ENCODE data around the gene AGAP1.

AGAP1 gene

DNA sequence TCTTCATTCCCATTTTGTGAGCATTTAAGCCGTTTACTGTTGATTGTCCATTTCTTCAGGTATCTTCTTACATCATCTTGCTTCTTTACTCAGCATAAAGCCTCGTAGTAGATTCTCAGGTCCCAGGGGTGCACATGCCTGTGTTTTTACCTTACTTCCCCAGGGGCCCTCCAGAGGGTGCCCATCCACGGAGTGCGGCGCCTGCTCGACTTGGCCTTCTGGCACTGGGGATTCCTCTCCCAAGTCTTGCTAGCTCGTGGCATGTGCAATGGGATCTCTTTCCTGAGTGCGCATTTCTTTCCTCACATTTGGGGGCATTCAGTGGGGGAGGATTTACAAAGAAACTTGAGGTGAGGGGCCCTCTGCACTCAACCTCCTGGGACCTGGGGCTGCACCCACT is 148.1 kb downstream of the AGAP1 start:
- DNase-seq = no peak

DNA sequence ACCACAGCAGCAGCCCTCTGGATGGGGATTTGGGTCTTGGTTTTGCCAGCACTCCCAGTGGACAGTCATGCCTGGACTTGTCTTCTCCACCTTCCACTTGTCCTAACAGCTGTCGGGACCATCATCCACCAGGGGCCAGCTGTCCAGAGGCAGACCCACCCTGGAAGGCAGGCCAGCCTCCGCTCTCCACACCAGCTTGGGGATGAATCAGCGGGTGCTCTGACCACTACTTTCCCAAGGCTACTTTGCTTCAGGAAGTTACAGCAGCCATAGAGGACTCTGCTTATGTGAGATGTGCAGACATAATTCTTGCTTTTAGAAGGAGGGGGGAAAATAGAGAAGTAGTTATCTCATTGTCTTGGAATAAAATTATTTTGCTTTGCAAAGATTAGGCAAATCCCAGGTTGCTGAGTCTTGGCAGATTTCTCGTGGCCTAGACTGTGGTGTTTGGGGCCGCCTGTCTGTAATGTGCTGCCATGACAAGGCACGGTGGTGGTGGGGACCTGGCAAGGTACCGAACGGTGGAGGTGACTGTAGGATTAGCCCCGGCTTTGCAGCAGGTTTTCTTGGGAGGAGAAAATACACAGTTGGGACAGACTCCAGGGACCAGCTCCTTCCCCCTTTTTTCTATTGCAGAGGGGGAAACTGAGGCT is 148.7 kb downstream of the AGAP1 start:
- no peak for DNase-seq

DNA sequence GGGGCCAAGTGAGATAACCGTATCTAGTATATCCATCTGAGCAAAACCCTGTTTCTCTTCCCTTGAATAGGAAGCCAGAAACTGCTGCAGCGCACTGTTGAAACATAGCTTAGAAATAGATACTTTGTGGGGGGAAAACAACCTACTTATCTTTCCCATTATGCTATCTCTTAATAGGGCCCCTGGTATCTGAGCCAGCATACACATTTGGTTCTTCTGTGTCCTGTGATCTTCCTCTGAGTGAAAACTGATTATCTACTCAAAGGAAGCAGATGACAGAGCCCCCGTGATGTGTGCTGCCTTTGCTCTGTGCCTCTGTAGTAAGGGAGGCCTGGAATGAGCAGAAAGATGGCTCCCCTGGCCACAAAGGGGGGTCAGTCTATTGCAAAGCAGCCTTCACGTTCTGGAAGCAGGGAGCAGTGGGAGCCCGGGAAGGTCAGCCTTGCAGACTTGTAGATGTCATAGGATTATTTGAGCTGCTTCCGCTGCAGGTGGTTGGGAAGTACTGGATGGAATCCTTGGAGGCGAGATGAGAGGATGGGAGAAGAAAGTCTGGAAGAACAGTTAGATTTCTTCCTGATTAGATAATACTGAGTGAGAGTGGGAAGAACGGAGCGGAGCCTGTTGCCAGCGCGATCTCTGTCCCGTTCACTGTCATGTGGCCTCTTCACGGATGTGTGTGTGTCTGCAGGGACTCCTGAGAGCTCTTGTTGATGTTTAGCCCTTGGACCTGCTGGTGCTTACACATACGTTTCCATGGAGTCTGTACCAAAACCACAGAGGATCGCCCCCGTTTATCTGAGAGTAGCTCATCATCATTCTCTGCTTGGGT is 150.1 kb downstream of the AGAP1 start:
- no peak for DNase-seq

DNA sequence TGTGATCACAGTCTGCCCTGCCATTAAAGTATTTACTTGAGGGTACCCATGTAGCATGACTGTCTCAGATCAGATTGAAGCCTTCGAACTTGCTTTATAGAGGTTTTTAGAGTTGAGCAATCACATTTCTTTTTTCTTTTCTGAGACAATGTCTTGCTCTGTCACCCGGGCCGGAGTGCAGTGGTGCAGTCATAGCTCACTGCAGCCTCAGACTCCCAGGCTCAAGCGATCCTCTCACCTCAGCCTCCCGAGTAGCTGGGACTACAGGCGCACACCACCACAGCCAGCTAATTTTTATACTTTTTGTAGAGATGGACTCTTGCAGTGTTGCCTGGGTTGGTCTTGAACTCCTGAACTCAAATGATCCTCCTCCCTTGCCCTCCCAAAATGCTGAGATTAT is 153.4 kb downstream of the AGAP1 start:
- DNase-seq = no peak

DNA sequence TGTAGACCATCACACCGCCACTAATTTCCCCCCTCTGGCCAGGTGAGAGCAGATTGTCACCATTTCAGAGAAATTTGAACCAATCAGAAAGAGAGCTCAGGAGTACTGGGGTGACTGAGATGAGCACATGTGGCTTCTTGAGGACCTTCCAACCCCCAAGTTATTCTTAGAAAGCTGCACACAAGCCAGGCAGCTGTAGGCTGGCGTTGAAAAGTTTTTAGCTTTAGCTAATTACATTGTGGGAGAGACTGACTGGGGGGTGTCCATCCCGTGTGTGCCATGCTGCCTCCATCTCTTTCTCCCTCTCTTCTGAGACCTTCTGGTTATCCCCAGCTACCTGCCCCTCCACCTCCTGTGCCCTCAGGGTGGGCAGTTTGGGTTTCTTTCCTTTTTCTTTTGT is 154.0 kb downstream of the AGAP1 start:
- no peak for DNase-seq

DNA sequence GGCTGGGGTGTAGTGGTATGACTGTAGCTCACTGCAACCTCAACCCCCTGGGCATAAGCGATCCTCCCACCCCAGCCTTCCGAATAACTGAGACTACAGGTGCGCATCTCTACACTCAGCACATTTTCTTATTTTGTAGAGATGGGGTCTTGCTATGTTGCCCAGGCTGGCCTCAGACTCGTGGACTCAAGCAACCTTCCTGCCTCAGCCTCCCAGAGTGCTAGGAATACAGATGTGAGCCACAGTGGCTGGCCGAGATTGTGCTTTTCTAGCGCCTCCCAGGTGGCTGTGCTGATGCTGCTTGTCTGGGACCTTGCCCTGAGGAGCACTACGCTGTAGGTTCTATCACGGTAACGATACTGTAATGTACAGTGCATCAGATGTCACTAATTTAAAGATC is 155.6 kb downstream of the AGAP1 start:
- DNase-seq = no peak

DNA sequence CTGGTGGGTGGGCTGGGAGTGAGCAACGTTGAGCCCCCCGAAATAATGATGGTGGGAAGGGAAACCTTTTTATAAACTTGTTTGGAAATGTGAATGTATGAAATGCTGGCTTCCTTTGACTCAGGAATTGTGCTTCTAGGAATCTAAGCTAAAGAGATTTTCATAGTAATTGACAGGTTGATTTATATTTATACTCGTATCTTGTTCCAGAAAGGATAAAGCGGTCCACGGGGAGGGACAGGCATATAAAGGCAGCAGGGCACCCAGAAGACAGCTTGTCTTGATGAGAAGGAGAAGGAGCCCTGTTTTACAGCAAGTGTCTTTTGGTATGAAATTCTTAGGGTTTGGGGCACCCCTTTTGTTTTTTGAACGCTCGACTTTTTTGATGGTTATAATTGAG is 157.8 kb downstream of the AGAP1 start:
- no peak for DNase-seq

DNA sequence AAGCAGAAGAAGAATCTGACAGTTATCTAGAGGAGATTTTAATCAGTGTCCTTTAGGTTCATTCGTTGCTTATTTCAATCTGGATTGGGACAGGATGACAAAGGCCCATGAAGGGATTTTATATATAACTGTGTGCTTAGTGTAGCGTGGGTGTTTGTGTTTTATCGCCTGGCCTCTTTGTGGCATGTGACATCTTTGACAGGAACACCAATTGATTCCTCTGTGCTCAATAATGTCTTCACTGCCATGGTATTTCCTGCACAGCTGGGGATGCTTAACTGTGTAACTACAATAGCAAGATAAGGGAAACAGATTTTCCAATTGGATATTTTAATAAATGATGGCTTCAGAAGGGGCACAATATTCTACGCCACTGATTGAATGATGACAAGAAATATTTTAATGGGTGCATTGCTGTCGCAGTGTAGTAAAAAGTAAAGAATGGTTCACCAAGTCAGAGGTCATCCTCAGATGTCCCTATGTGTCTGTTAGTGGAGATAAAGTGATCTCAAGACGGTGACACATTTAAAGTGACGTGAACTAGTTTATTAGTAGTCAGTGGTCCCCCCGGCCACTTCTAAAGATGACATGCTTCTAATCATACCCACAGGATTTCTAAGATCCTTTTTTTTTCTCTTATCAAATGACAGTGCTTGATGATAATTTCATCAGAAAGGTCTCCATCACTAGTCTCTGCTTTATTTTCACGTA is 160.4 kb downstream of the AGAP1 start:
- no peak for DNase-seq

DNA sequence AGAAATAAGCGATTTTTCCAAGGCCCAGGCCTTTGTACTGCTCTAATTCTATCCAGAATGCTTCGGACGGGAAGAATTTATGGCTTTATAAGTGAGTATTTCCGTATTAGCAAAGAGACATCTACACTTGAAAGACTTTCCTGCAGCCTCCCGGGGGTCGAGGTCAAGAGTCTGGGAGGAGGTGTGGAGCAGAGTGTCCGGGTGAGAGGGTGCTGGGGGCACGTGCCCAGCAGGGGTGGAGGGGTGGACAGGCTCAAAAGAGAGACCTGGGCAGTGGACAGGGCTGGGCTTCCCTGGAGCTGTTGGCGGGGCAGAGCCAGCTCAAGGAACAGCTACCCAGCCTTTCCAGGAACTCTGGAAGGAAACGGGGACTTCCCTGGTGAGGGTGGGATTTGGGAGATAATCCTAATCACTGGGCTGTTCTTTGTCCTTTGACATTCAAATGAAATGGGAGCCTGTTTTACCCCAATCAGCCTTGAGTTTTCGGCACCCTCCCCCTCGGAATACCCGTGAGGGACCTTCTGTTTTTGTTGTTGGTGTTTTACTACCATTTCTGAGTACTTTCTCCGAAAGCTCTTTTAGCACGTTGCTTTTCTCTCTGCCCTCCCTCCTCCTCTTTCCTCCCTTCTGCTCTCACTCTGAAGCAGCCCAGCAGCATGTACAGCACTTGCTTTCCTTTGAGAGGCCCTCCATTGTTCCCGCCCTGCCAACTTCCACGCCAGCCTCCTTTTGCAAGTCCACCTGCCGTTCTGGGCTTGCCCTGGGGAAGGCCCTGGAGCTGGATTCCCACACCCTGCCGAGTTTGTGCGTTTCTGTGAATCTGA is 164.7 kb downstream of the AGAP1 start:
- no peak for DNase-seq

DNA sequence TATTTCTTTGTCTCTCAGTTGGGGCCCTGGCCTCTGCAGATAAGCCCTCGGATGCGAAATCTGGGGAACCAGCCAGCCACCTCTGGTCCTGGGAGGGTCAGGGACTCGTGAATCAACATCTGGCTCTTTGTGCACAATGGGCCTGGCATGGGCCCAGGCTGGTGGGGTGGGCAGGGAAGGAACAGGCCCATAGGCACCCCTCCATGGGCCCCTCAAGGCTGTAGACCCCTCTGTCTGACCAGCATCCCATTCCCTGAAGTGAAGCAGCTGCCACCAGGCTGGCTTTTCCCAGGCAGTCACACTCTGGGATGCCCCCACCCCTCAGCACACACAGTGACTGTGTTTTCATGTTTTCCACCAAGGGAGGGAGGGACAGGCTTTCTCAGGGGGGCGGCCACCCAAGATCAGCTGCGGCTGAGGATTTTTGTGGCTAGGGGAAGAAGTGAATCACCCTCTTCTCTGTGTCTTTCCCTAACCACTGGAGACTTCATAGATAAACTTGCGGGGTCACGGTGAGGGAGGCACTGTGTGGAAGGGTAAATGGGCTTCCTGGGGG is 166.0 kb downstream of the AGAP1 start:
- no peak for DNase-seq

DNA sequence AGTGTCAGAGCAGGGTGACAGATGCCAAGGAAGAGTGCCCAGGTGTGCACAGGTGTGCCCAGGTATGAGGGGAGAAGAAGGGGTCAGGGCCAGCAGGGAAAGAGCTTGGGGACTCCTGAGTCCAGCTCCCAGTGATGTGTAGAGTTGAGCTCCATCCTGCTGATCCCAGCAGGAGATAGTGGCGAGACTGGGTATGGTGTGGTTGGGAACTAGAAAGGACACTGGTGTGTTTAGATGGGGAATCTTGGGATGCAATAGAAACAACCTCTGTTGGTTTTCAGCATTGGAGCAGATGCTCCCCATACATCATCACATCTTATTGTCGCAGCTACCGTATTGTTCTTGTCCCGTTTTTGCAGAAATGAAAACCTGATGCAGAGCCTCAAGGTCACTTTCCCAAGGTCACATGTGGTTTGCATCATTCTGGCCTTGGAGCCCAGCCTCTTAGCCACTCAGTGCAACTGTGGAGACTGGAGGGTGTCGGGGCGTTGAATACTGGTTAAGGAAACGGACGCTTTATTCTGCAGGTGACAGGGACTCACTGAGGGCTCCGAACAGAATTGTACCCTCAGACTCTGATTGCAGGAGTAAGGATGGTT is 166.7 kb downstream of the AGAP1 start:
- no peak for DNase-seq

DNA sequence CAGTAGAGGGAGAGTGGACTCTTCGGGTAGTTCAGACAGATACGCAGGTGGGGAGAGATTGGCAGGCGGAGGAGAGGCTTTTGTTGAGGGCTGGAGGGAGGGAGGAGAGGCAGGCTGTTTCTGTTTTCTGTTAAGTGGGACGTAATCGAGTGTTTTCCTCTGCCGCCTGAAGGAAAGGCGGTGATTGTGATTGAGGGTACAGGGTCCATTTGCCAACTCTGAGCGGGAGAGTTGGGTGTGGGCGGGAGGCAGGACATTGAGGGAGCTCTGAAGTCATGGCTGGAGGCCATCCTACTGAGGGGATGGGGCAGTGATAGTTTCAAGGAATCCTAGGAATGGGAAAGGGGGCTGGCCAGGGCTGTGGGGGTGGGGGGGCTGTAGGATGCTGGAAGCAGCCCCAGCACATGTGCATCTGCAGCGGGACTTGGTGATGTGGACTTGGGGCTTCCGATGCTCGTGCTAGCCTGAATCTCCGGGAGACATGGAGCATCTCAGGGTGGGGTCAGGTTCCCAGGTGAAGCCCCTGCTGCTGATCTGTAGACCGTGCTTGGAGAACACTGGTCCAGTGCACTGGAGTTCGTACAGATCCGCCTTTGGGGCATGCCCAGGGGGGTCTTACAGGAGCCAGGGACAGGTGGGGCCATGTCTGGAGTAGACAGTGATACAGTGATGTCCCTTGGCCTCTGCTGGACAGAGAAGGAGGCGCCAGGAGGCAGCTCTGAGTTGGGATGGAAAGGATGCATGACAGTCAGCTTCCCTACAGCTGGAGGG is 167.5 kb downstream of the AGAP1 start:
- DNase-seq = no peak

DNA sequence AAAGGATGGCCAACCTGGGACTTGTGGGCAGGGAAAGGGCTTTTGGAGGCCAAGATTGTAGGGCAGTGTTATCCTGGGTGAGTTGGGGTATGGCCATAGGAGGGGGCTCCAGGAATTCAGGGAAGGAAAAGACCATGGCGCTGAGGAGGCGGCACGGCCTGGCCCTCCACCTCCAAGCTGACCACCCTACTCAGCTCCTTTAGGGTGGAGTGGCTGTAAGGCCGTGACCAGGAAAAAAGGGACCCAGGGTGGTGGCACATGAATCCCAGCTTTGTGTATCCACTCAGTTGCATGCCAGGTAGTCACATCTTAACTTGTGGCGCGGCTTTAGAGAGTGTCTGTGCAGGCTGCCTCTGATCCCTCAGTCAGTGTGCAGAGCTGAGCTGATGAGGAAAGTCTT is 168.1 kb downstream of the AGAP1 start:
- no peak for DNase-seq

DNA sequence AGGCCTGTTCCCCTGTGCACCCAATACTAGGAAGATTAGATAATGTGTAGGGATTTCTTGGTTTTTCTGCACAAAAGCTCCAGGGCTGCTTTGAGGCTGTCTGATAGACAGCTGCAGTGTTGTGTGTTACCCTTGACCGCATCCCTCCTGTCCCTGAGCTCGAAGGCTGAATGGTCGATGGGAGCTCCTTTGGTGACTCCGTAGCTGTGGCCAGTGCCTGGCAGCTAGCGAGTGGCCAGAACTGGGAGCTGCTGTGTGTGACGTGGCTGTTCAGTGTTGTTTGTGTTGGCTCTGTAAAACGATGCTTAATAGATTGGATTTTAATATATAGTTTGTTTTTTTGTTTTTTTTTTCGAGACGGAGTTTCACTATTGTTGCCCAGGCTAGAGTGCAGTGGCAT is 170.0 kb downstream of the AGAP1 start:
- no peak for DNase-seq

DNA sequence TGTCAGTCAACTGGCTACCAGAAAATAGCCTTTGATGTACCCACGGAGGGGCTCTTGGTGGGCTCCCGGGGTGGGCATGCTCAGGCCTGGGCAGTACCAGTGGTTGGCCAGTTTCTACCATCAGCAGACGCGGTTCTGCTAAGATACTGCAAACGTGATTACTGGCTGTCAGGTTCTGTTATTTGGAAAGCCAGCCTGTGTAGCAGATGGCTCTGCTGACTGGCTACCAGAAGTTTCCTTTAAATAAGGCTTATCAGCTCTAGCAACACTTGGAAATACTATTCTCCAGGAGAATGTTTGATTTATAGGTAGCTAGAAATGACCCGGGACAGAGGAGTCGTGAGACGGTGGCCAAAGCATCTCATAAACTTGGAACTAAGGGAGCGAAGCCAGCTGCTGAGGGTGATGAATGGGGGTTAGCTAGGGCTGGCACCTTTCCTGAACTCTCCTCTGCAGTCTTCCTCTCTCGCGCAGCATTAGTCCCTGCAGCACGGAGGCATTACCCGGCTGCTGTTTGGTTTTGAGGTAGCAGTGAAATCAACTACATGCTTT is 171.9 kb downstream of the AGAP1 start:
- DNase-seq = no peak

DNA sequence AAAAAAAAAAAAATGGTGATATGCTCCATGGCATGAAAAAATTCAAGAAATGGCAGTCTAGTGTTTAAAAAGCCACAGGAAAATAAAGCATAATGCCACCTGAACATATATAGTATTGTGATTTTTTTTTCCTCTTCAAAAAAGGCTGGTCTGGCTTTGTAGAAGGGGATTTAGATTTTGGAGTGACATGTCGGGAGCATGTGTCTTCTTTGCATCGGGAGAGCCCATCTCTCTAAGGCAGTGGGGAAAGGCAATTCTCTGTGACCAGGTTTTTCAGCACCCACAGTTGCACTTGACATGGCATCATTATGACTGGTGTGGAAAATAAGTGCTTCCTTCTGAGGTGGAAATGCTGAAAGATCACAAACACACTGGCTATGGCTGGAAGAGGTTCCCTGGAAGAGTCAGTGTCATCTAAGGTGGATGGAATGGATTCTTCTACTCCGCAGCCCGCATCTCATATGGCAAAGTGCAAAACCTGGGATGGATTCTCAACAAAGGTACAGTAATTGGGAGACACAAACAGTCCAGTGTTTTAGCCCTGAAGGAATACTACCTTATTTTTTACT is 172.5 kb downstream of the AGAP1 start:
- DNase-seq = peak; percentile 9

DNA sequence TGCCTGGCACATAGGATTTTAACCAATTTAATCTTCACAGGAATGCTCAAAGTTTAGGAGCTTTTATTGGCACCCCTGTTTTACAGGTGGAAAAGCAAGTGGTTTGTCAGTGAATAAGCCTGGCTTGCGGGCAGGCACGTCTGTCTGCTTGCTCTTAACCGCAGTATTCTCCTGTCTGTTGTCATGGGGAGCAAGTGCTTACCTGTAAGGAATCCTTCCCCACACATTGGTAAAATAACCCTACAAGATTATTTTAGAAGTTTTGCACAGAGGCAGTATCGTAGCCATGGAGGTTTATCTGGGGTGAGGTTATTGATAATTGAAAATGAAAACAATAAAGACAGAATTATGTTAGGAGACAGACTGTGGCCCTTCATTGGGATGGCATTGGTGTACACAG is 174.9 kb downstream of the AGAP1 start:
- DNase-seq = no peak

DNA sequence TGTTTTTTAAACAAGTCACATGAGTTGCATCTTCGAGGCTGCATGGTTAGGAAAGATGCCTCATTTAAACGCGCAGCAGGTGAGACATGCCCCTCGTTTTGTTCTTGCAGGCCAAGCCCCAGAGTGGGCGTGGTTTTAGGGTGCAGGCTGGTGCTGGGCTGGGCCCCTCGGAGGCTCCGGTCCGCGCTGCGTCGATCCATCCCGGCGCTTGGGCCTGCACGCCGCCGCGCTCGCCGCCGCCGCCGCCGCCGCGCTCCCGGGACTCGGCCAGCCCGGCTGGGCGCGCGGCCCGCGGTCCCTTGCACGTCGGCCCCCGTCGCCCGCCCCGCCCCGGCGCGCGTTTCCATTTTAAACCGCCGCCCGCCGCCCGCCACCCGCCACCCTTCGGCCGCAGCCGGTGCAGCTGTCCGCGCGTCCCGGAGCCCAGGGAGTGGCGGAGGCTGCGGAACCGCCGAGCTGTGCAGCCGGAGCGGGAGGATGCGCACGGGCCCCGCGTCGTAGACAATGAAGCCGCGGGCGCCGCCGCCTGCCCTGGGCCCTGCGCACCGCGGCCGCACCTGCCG is 175.5 kb downstream of the AGAP1 start:
- DNase-seq = peak; percentile 31

DNA sequence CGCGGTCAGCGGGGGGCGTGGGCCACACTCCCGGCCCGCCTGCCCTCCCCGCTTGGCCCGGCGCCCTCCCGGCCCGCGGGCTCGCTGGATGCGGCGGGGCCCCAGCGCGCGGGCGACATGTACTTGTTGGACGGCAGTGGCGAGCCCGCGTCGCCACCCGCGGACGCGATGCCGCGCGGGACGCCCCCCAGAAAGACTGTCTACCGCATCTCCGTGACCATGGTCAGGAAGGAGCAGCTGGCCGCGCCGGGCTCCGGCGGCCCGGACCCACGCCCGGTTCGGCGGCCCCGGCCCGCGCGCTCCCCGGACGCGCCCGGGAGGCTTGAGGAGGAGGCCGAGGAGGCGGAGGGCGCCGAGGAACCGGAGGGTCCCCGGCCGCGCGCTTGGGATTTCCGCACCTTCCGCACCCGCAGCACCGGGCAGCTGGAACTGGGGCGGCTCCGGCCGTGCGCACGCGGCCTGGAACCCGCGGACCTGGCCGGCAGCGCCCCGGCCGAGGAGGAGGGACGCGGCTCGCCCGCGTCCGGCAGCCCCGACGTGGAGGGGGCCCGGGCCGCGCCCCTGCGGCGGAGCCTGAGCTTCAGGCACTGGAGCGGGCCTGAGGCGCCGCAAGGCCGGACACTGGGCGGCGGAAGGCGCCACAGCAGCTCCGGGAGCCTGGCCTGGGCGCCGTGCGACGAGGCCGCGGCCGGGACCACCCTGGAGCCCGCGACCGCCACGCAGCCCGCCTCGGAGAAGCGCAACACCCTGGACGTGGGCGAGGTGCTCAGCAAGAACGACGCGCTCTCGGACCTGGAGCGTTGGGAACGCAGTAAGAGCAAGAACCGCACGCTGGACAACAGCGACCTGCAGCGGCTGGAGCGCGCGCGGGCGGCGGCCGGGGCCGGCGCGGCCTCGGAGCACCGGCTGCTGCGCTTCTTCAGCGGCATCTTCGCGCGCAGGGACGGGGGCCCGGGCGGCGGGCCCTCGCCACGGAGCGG is 176.4 kb downstream of the AGAP1 start:
- DNase-seq = no peak

Data from activated CD4-positive, alpha-beta T cell treated with anti-CD3 and anti-CD28 coated beads, Interleukin-2, Interleukin-6, amounts not matched to agents 100 ng/mL and 50 ng/mL, durations not matched to agents 16 hours and 8 hours (primary cell).